A673 (cell line): ENCODE measurements around the gene ATG4D. TPM values are rescaled to one million over a fixed set of nuclear protein-coding genes. Genes with fewer than 3 reads are reported as not detected.

Experiments
- BruUV-seq: library from RNA; stranded (reverse); fragments of 400-500 nt; replicated peaks from 2 replicates; lab custom pipeline; 2021; lab: Mats Ljungman, UMichigan
- CTCF ChIA-PET: fragments of 300-600 bp; sonication (Branson Sonifier 250); formaldehyde crosslinking; loops from one replicate; lab custom pipeline; 2022; ENCODE audit warnings: antibody characterized with exemption; lab: Charles Lee
- POLR2A ChIA-PET: fragments of 300-600 bp; sonication (Branson Sonifier 250); formaldehyde crosslinking; loops from one replicate; lab custom pipeline; 2022; ENCODE audit warnings: antibody characterized with exemption; ENCODE audit not compliant: low non-redundant PET; lab: Charles Lee
- DNase-seq: peaks from one replicate; pipeline ENCODE4 v3.0.0-alpha.2; 2015; ENCODE audit warnings: low spot score
- H3K27ac ChIP-seq: fragments of 200-600 bp; sonication (generic); 2 replicates; pipeline ENCODE4 v1.5.1; 2016; ENCODE audit warnings: mixed run types, low read depth, mild to moderate bottlenecking, mixed read lengths, antibody characterized with exemption, low read length; ENCODE audit not compliant: poor library complexity, severe bottlenecking
- H3K27me3 ChIP-seq: fragments of 200-600 bp; sonication (generic); replicated peaks from 2 replicates; pipeline ENCODE4 v1.6.1; 2017; ENCODE audit warnings: mixed run types, low read depth, mild to moderate bottlenecking, mixed read lengths, antibody characterized with exemption, low read length; ENCODE audit not compliant: insufficient read depth, poor library complexity
- H3K36me3 ChIP-seq: fragments of 200-600 bp; sonication (generic); 2 replicates; pipeline ENCODE4 v1.6.1; 2016; ENCODE audit warnings: mixed run types, mild to moderate bottlenecking, mixed read lengths, antibody characterized with exemption, low read length; ENCODE audit not compliant: insufficient read depth, poor library complexity, severe bottlenecking
- H3K4me1 ChIP-seq: fragments of 200-600 bp; sonication (generic); 2 replicates; pipeline ENCODE4 v1.6.1; 2017; ENCODE audit warnings: mixed run types, mild to moderate bottlenecking, mixed read lengths, antibody characterized with exemption, low read length; ENCODE audit not compliant: insufficient read depth, poor library complexity, severe bottlenecking
- H3K4me3 ChIP-seq: fragments of 200-600 bp; sonication (generic); 2 replicates; pipeline ENCODE4 v1.5.1; 2016; ENCODE audit warnings: low read depth, mixed run types, mild to moderate bottlenecking, mixed read lengths, low read length; ENCODE audit not compliant: poor library complexity, severe bottlenecking
- H3K9me3 ChIP-seq: fragments of 200-600 bp; sonication (generic); 2 replicates; pipeline ENCODE4 v1.6.1; 2016; ENCODE audit warnings: mixed run types, low read depth, mild to moderate bottlenecking, mixed read lengths, antibody characterized with exemption, low read length; ENCODE audit not compliant: poor library complexity, severe bottlenecking
- EZH2 ChIP-seq: fragments of 200-600 bp; sonication (generic); IDR thresholded peaks from 2 replicates; pipeline ENCODE4 v1.6.1; 2017; ENCODE audit warnings: borderline replicate concordance, low read depth, mild to moderate bottlenecking, mixed read lengths, antibody characterized with exemption, low read length; ENCODE audit not compliant: poor library complexity, severe bottlenecking
- intact Hi-C: fragments of 100-400 bp; cut with micrococcal nuclease; formaldehyde crosslinking; loops from one replicate; pipeline ENCODE4 v1.10.0; 2022; ENCODE audit not compliant: unreplicated experiment
- total RNA-seq: library from RNA; stranded (reverse); gene quantifications from 2 replicates; pipeline ENCODE4 v1.2.3, GENCODE V29; 2021
- TF ChIP-seq, protein P1 (sequence below): fragments of 300-800, 200-600 bp; sonication (generic); conservative IDR thresholded peaks from 2 replicates; pipeline ENCODE4 v1.5.1; 2017; ENCODE audit warnings: low read depth, mild to moderate bottlenecking, antibody characterized with exemption, low read length, moderate library complexity, mixed read lengths

The ATG4D gene
- total RNA-seq, 1 experiment from 2014 or later = 52.1 TPM

DNA sequence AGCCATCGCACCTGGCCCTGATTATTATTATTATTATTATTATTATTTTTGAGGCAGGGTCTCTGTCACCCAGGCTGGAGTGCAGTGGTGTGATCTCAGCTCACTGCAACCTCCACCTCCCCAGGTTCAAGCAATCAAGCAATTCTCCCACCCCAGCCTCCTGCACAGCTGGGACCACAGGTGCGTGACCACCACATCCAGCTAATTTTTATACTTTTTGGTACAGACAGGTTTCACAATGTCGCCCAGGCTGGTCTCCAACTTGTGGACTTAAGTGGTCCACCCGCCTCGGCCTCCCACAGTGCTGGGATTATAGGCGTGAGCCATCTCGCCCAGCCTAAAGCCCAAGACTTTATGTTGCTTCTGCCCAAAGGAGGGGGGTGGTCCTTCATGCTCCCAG is 49.4 kb downstream of the ATG4D start:
- no peak overlapping the region for H3K4me3 ChIP-seq
- ChIA-PET CTCF (no interaction called here), POLR2A (no interaction called here)
- DNase-seq = no peak
- H3K36me3 ChIP-seq = no peaks in the 10 kb centered on the region
- TF ChIP-seq, protein P1, sequence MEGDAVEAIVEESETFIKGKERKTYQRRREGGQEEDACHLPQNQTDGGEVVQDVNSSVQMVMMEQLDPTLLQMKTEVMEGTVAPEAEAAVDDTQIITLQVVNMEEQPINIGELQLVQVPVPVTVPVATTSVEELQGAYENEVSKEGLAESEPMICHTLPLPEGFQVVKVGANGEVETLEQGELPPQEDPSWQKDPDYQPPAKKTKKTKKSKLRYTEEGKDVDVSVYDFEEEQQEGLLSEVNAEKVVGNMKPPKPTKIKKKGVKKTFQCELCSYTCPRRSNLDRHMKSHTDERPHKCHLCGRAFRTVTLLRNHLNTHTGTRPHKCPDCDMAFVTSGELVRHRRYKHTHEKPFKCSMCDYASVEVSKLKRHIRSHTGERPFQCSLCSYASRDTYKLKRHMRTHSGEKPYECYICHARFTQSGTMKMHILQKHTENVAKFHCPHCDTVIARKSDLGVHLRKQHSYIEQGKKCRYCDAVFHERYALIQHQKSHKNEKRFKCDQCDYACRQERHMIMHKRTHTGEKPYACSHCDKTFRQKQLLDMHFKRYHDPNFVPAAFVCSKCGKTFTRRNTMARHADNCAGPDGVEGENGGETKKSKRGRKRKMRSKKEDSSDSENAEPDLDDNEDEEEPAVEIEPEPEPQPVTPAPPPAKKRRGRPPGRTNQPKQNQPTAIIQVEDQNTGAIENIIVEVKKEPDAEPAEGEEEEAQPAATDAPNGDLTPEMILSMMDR = no peak
- TF ChIP-seq EZH2 = no peak
- H3K27ac ChIP-seq = no peak overlapping the region
- intact Hi-C loops = no loop called here
- BruUV-seq = no TSS peak
- H3K4me1 ChIP-seq = no peaks in the 10 kb centered on the region
- no peaks in the 10 kb centered on the region for H3K9me3 ChIP-seq
- no peaks in the 10 kb centered on the region for H3K27me3 ChIP-seq

- ChIA-PET POLR2A (no interaction called here), CTCF (no interaction called here)
- Histone ChIP-seq H3K27me3 (no peaks in the 10 kb centered on the region), H3K36me3 (no peaks in the 10 kb centered on the region), H3K27ac (no peak overlapping the region), H3K4me1 (no peaks in the 10 kb centered on the region), H3K4me3 (no peak overlapping the region), H3K9me3 (no peaks in the 10 kb centered on the region)
- DNase-seq = no peak
- intact Hi-C loops = no loop called here
- TF ChIP-seq, protein P1 = no peak
- TF ChIP-seq EZH2 = no peak
- no TSS peak for BruUV-seq
Observed at GRCh38 chr19:10593820-10594637, 50.3 kb downstream of the ATG4D start.

- H3K27ac ChIP-seq = no peak overlapping the region
- H3K4me1 ChIP-seq = peaks cover 2% of the 10 kb centered on the region
- H3K4me3 ChIP-seq = no peak overlapping the region
- no peak for DNase-seq
- H3K27me3 ChIP-seq = no peaks in the 10 kb centered on the region
- ChIA-PET POLR2A (no interaction called here), CTCF (interaction anchor here (0.5 kb wide), 1 partner anchor 101 kb away, joined by 5 read pairs; the partner anchor contains the start of gene QTRT1)
- H3K9me3 ChIP-seq = no peaks in the 10 kb centered on the region
- TF ChIP-seq, protein P1 = no peak
- TF ChIP-seq EZH2 = no peak
- intact Hi-C loops = no loop called here
- H3K36me3 ChIP-seq = no peaks in the 10 kb centered on the region
- no TSS peak for BruUV-seq
Observed at GRCh38 chr19:10600149-10600548, 56.4 kb downstream of the ATG4D start.
